Fibroblast of skin of left quadriceps (primary cell): ENCODE measurements around the gene MARCHF2.

Experiments
- DNase-seq, 2 experiments: peaks; one replicate each; pipeline ENCODE4 v3.0.0-alpha.2; 2013; ENCODE audit warnings: low read depth in 2 of 2

The MARCHF2 gene

DNA sequence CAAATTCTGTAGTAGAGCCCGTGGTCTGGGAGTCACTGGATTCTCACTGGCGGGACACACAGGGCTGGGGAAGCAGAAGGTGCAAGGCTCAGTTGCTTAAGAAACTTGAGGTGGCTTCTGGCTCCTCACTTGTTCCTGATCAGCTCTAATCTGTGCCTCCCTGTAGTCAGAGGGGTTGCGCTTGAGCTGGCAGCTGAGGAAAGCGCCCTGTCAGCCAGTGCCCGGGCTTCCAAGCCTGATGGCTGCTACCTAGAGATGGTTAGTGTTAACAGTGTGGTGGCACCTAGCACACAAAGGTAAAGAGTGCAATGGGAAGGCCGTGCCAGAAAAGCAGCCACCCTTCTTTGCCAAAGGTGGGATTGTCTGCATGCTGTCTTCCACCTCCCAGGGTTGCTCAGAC lies 40.5 kb downstream of the MARCHF2 start:
- DNase-seq: no peak

DNA sequence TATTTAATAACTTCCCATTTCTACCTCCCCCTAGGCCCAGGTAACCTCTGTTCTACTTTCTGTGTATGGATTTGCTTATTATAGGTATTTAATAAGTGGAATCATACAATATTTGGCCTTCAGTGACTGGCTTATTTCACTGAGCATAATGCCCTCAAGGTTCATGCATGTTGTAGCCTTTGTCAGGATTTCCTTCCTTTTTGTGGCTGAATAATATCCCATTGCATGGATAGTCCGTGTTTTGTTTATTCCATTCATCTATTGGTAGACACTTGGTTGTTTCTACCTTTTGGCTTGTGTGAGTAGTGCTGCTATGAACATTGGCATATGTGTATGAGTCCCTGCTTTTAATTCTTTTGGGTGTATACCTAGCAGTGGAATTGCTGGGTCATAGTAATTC lies 41.1 kb downstream of the MARCHF2 start:
- DNase-seq: no peak

DNA sequence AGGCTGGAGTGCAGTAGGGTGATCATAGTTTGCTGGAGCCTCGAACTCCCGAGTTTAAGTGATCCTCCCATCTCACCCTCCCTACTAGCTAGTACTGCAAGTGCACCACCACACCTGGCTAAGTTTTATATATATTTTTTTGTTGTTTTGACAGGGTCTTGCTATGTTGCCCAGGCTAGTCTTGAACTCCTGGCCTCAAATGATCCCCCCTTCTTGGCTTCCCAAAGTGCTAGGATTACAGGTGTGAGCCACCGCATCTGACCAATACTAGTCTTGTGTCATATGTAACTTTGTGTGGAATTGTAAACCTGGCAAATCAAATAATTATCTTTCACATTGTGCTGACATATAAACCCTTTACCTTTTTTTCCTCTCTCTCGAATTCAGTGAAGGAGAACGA lies 41.9 kb downstream of the MARCHF2 start:
- no peak for DNase-seq

DNA sequence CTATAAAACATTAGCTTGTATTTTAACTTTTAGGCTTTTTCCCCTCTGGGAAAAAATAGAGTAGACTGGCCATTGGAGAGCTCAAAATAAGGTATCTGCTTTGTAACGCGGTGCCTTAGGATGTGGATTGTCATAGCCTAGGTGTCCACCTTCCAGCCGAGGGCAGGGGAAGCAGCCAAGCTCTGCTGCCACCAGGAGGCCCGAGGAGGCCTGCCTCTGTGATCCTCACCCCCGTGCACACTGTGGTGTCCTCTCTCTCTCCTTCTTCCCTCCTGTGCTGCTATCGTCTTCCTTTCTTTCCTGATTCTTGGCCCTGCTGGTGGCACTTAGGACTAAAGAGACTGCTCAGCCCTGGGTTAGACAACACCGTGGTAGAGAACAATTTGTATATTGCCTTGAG lies 43.0 kb downstream of the MARCHF2 start:
- DNase-seq: no peak

DNA sequence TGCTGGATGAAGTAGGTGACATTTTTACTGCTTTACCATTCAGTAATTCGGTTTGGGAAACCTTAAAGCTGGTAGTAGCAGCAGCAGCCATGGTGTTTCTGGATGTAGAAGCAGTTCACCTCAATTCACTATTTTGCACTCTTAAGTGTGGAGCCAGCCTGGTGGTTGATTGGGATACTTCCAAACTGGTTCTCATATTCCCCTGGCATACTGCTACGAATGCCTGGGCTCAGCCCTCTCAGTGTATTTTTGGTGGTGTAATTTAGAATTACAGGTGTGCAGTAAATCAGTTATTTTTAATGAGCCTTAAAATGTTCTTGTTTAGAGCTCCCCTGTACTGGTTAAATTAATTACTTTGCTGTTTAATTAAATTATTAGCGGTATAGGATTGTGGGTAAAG lies 44.1 kb downstream of the MARCHF2 start:
- no peak for DNase-seq

DNA sequence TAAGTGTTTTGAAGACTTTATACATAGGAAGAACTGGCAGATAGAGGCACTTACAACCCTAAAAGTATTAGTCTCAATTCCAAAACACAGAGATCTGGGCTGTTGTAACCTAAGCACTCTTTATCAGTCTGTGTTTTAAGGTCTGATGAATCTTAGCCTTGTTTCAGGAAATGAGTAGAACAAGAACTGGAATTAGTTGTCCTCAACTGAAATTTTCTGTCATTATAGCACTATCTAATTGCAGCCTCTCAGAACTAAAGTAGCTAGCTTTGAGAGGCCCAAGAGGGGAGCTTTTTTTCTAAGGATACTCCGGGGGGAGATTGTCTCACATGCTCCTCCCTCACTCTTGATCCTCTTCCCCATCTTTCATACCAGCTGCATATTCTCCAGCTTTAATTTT lies 44.7 kb downstream of the MARCHF2 start:
- no peak for DNase-seq

DNA sequence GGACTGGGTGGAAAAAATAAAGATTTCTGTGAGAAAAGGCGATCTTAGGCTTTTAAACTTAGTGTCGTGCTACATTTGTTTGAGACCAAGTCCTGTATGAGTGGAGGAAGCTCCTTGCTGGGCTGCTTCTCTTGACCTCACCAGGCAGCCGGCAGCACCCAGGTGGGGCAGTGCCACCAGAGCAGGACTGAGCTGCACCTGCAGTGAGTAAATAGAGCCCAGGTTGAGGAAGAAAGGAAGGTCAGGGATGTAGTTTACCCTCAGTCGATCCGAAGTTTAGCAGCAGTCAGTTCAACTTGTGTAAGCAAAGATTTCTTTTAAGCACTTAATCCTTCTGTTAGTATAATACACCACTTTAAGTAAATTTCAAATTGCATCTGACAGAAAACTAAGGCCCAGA lies 45.3 kb downstream of the MARCHF2 start:
- no peak for DNase-seq

DNA sequence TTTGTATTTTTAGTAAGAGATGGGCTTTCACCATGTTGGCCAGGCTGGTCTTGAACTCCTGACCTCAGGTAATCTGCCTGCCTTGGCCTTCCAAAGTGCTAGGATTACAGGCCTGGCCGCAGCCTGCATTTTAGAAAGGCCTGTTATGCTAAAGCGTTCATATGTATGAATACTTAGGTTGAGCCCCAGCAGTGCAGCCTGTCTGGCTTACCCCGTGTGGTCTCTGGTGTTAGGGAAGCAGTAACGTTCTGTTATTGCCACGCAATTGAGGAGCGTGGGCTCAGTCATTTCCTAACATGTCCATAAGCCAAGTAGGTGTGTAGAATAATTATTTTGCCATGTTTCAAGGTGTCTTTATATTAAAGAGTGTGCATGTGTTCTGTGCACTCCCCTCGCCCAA lies 46.0 kb downstream of the MARCHF2 start:
- no peak for DNase-seq

DNA sequence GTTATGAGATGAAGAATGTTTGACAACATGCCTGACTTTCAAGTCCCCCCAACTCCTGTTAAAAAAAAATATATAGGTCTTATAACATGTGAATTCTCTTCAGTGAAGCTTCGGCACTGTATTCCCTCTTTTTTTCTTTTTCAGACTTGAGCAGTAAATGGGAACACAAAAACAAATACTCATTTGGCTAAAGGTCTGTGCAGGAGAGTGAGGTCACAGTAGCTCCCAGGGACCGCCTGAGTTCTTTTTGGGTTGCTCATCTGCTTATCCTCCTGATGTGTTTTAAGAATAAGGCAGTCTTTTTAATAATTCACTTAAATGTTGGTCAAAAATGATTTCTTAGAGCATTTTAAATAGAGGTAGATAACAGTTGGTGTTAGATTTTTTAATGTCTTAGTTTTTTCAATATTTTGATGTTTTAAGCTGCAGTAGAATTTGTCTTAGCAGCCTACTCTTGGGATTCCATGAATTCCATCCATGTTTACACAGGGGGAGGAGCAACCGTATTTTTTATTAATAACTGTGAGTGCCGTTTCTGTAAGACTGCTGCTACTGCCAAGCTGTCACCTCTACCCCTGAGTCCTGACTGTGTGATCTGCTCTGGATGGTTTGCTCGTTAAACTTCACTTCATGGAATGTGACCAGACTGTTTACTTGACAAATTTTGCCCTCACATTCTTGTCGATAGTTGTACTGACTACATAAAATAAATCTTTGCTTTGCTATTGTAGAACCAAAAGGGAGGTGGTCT lies 46.6 kb downstream of the MARCHF2 start:
- no peak for DNase-seq

DNA sequence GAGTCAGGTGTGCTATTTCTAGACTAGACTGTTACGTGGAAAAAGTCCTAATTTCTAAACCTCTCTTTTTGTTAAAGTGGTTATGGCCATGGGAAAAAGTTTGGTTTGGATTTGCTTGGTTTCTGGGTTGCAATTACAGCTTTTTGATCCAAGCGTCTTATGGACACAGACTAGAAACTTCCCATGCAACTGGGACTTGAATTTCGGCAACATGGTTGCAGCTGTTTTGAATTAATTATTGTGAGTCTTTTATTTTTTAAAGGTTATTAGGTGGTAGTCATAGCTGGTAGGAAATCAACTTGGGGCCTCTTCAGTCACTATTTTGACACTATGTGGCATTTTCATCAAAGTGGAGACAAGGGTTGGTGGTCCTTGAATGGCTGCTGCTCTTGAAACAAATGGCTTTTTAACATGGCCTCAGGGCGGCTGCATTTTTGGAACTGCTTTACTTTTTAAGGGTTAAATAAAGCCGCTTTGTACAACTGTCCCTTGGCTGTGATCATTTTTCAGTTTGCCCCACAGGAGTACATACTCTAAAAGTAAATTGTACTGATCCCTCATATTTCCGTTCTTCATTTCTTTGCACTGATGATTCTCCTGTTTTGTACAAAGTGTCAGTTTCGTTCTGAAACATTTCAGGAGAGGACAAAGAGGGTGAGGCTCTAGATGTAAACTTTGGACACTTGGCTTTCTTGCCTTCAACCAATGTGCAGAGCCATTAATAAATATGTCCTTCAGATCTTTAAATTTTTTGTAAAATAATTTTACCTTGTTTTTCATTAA lies 47.6 kb downstream of the MARCHF2 start:
- DNase-seq: no peak

DNA sequence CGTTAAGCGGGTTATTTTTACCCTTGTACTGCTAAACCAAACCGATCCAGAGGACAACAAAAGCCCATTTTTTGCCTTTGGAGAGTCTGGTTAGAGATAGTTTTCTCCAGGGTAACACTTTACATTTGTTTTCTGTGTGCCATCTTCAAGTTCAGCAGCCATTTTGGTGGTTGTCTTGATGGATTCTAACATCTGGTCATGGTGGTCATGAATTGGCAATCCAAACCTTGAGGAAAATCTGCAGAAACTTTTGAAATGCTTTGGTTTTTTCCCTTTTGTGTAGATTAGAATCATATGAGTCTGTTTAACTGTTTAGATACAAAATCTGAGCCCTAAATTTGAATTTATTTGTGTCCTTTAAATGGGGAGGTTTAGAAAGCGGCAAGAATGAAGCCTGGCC lies 48.3 kb downstream of the MARCHF2 start:
- DNase-seq: no peak

DNA sequence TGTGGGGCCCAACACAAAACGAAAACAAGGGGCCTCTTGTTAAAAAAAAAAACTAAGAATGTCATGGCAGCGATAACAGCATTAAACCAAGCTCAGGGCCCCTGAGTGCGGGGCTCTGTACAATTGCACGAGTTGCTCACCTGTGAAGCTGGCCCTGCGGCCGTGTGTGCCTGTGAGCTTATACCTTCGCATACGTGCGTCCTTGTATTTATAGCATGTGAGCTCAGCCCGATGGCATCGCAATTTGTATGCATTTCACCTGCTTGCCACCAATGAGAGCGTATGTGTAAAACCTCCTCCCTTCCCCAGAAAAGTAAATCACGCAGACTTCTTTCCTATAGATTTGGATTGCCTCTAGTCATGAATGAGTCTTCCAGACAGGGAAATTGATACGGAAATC lies 48.8 kb downstream of the MARCHF2 start:
- DNase-seq: no peak

DNA sequence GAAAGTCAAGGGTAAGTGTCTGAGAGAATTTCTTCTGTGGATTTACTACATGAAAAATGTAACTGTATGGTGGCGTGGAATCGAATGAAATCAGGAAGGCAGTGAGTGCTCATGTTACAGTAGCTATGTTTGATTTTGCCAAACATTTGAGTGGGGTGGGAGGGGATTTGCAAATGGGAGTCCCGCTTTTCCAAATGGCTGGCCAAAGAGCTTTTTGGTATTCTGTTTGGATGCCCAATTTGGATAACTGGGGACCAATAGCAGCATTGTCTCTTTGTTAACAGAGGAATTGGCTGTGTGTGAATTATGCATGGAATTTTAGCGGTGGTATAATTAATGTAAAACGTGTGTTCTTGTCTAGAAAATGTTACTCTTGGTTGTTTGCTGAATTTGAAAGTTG lies 49.5 kb downstream of the MARCHF2 start:
- no peak for DNase-seq

DNA sequence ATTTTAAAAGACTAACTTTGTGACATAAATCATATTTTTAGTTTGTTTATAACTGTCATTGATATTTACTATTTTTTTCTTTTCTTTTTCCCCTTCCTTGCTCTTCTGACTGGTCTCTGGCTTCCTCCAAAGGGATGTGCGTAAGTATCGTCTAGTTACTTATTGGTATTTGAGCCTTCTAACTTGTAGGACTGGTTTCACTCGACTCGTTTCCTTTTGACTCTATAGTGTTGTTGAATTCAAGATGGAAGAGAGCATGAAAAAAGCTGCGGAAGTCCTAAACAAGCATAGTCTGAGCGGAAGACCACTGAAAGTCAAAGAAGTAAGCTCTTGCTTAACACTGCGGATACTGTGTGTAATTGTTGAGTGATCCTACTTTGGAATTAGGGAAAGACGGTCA lies 50.3 kb downstream of the MARCHF2 start:
- no peak for DNase-seq

DNA sequence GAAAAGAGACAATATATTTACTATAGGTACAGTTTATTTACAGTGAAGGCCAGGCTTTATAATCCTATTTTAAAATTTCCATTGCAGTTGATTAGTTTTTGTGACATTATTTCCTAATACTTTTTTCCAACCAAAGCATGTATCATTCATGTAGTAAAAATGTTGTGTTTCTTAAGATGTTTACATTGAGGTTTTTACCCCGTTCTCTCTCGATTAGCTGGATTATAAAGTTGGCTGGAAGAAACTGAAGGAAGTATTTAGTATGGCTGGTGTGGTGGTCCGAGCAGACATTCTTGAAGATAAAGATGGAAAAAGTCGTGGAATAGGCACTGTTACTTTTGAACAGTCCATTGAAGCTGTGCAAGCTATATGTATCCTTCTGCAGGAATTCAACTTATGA lies 52.9 kb downstream of the MARCHF2 start:
- DNase-seq: no peak

DNA sequence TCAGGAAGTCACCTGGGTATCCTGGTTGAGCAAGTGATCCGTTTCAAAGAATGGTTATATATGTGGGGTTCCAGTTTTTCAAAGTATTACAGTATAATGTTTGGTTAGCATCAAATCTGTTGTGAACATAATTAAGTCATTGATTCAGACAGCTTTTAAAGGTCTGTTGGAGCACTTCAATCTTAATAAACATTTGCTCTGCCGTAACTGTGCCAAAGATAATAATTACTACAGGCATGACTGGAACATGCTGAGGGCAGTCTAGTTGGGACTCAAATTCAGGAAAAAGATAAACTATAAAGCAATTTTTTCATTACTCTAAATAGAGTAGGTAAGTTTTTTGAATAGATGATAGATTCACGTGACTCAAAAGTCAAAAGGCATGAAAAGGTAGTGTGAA lies 55.0 kb downstream of the MARCHF2 start:
- no peak for DNase-seq

DNA sequence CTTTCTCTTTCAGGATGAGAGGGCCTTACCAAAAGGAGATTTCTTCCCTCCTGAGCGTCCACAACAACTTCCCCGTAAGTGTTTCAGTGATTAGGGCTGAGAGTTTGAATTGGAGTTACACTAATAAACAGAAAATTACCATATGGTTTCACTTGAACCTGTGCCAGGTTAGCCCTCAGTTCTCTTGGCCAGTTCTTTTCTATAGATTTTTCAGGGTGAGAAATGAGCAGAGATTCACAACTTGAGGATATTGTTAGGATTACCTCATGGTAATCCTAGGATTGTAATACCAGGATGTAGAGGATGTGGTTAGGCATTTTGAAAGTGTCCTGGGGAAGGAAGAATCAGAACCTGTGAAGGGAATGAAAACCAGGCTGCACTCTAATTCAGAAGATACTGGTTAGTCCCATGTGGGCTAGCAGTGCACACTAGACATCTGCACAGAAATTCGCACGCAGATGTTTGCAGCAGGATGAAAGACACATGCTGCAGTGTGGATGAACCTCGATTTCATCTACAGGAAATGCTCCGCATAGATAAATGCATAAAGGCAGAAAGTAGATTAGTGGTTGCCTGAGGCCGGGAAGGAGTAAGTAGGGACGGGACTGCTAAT lies 55.8 kb downstream of the MARCHF2 start:
- DNase-seq: peak; percentile 79 to 85

DNA sequence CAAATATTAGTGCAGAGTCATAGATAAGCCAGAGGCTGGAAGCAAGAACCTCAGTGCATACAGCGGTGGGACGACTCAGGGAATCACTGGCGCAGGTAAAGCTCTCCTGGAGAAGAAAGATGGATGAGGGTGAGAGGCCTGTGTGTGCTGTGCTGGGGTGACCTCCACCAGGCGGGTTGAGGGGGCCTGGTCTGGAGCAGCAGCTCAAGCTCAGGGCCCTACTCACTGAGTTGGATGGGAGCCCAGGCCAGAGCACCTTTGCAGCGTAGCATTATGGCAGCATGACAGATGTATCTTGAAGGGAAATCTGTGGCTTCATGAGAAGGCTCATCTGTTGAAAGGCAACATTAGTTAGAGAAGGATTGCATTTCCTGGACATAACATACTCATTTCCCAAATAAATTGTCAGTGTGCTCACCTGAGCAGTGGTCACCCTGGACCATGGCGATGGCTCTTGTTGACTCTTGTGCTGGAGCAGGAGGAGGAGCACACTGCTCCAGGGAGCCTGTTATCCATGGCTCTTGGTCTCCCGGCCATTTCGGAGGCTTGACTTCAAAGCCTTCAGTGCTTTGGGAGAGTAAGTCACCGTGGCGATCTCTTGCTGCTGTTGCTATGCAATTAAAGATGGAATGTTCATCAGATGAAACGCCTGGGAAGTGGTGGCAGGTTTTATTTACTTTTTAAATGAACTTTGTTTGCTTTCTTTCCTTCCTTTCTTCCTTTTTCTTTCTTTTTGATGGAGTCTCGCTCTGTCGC lies 56.7 kb downstream of the MARCHF2 start:
- DNase-seq: no peak

DNA sequence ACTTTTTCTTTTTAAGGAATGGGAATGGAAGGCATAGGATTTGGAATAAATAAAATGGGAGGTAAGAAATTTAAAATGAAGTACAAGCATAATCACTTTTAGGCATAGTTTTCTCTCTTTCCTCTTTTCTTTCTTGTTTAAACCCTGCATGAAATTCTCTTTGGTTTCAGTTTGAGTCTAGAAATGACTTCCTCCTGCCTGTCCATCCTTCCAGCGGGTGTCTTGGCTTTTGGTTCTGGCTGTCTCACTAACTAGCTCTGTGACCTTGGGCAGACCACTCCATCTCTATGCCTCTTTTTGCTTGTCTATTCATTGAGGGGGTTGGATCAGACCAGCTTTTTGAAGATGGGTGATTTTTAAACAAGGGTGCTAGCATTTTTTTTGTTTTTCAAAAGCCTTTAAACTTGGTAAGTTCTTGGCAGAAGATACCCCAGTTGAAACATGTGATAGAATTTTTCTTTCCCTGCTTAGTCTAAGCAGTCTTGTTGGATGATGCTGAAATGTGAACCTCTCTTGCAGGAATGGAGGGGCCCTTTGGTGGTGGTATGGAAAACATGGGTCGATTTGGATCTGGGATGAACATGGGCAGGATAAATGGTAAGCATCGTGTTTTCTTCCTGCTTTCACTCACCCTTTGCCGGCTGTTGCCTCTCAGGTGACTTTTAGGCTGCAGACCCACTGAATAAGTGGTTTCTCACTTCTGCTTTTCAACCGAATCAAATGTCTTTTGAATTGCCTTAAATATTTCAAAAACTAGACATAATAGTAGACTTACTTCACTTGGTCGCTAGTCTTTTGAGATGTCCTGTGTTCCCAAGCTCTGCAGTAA lies 60.8 kb downstream of the MARCHF2 start:
- no peak for DNase-seq

DNA sequence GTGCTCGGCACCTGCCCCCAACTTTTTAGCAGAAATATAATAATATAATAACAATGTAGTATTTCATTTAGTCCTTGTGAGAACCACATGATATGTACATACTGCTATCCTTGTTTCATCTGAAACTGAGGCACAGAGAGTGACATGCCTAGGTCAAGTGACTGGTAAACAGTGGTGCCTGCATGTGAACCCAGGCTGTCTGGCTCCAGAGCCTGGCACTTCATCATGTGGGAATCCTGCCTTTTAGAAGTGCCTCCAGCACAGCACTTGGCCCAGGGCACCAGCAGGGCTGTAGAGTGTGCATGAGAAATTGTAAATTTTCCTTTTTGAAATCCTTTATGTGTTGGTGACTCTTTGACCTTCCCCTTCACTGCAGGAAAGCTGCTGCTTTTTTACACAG lies 61.9 kb downstream of the MARCHF2 start:
- DNase-seq: no peak

DNA sequence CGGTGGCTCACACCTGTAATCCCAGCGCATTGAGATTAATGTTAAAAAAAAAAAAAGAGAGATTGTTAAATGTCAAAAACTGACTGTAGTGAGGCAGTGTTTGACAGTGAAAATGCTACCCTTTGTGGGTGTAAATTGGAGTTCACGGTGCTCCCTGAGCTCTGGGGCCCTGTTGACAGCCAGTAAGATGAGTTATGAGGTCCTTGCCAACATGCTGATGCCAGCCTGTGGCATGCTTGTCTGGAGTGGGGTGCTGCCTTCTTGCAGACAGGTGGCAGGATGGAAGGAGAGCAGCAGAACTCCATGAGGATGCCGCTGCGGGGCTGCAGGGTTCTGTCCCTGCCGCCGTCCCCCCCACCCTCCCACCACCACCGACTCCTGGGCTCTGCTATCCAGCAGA lies 63.4 kb downstream of the MARCHF2 start:
- DNase-seq: no peak
